Mesenchymal stem cell (in vitro differentiated cells and primary cell): ENCODE measurements around the gene ZFP1.
"Not testable (repeated sequence)": the region's sequence is repeated elsewhere in the genome, so short reads cannot be mapped to it uniquely, and the experiment has no call there.

Source experiments
- DNase-seq: peaks from one replicate; pipeline ENCODE4 v3.0.0-alpha.2; 2013
- H2AFZ ChIP-seq: one replicate; pipeline ENCODE4 v1.6.1; 2013; ENCODE audit warnings: low read depth, mild to moderate bottlenecking, control low read depth, inconsistent platforms, low read length, moderate library complexity
- H2AK5ac ChIP-seq: 2 replicates; pipeline ENCODE4 v1.6.1; 2013; ENCODE audit warnings: low read length, moderate library complexity, mild to moderate bottlenecking, inconsistent platforms; ENCODE audit not compliant: severe bottlenecking
- H2BK120ac ChIP-seq: one replicate; pipeline ENCODE4 v1.6.1; 2013; ENCODE audit warnings: low read depth, mild to moderate bottlenecking, inconsistent platforms, low read length, moderate library complexity
- H2BK12ac ChIP-seq, 2 experiments: one replicate each; pipeline ENCODE4 v1.6.1; 2013; ENCODE audit warnings: inconsistent platforms in 2 of 2, low read length in 2 of 2, mild to moderate bottlenecking in 2 of 2, moderate library complexity in 2 of 2, control low read depth in 1 of 2
- H2BK15ac ChIP-seq: one replicate; pipeline ENCODE4 v1.6.1; 2013; ENCODE audit warnings: mild to moderate bottlenecking, low read depth, inconsistent platforms; ENCODE audit not compliant: poor library complexity, severe bottlenecking
- H2BK5ac ChIP-seq: 2 replicates; pipeline ENCODE4 v1.6.1; 2013; ENCODE audit warnings: low read depth, mild to moderate bottlenecking, low read length, control low read depth, inconsistent platforms; ENCODE audit not compliant: poor library complexity, severe bottlenecking
- H3K14ac ChIP-seq, 2 experiments: one replicate each; pipeline ENCODE4 v1.6.1; 2013; ENCODE audit warnings: inconsistent platforms in 2 of 2, low read length in 2 of 2, control low read depth in 1 of 2, mild to moderate bottlenecking in 1 of 2, moderate library complexity in 1 of 2
- H3K18ac ChIP-seq, 2 experiments: one replicate each; pipeline ENCODE4 v1.6.1; 2013; ENCODE audit warnings: inconsistent platforms in 2 of 2, low read length in 2 of 2, control low read depth in 1 of 2, low read depth in 1 of 2, mild to moderate bottlenecking in 1 of 2
- H3K23ac ChIP-seq, 2 experiments: one replicate each; pipeline ENCODE4 v1.6.1; 2013; ENCODE audit warnings: inconsistent platforms in 2 of 2, low read length in 2 of 2, mild to moderate bottlenecking in 2 of 2, moderate library complexity in 2 of 2, control low read depth in 1 of 2
- H3K27ac ChIP-seq: 2 replicates; pipeline ENCODE4 v1.5.1; 2013; ENCODE audit warnings: mild to moderate bottlenecking, moderate library complexity, low read length, control low read depth, inconsistent platforms; ENCODE audit not compliant: poor library complexity, severe bottlenecking
- H3K27me3 ChIP-seq, 2 experiments: 2 replicates each; pipeline versions ENCODE4 v1.6.1 to v1.7.0; 2013; ENCODE audit warnings: low read length in 2 of 2, mild to moderate bottlenecking in 2 of 2, moderate library complexity in 2 of 2, control low read depth in 1 of 2, inconsistent platforms in 1 of 2; ENCODE audit not compliant: control insufficient read depth in 1 of 2, insufficient read depth in 1 of 2
- H3K36me3 ChIP-seq, 2 experiments: 2 replicates each; pipeline versions ENCODE4 v1.6.1 to v1.7.0; 2013; ENCODE audit warnings: low read length in 2 of 2, control low read depth in 1 of 2, inconsistent platforms in 1 of 2, low read depth in 1 of 2, mild to moderate bottlenecking in 1 of 2; ENCODE audit not compliant: insufficient read depth in 2 of 2, control insufficient read depth in 1 of 2
- H3K4ac ChIP-seq, 2 experiments: one replicate each; pipeline ENCODE4 v1.6.1; 2013; ENCODE audit warnings: inconsistent platforms in 2 of 2, low read length in 2 of 2, mild to moderate bottlenecking in 2 of 2, moderate library complexity in 2 of 2, control low read depth in 1 of 2, low read depth in 1 of 2
- H3K4me1 ChIP-seq: 2 replicates; pipeline ENCODE4 v1.6.1; 2013; ENCODE audit warnings: low read depth, low read length, control low read depth; ENCODE audit not compliant: control insufficient read depth, insufficient read depth
- H3K4me2 ChIP-seq: 2 replicates; pipeline ENCODE4 v1.6.1; 2013; ENCODE audit warnings: low read length, mild to moderate bottlenecking, inconsistent platforms; ENCODE audit not compliant: poor library complexity, severe bottlenecking
- H3K4me3 ChIP-seq, 2 experiments: 2 replicates each; pipeline versions ENCODE4 v1.5.1 to v1.7.0; 2013; ENCODE audit warnings: low read length in 2 of 2, mild to moderate bottlenecking in 2 of 2, control low read depth in 1 of 2, low read depth in 1 of 2; ENCODE audit not compliant: insufficient read depth in 1 of 2
- H3K79me1 ChIP-seq: replicated peaks from 2 replicates; pipeline ENCODE4 v1.6.1; 2013; ENCODE audit warnings: mild to moderate bottlenecking, control low read depth, low read length, inconsistent platforms; ENCODE audit not compliant: poor library complexity, severe bottlenecking
- H3K9ac ChIP-seq: 2 replicates; pipeline ENCODE4 v1.7.0; 2013; ENCODE audit warnings: mild to moderate bottlenecking, low read length, moderate library complexity
- H3K9me3 ChIP-seq: 2 replicates; pipeline ENCODE4 v1.7.0; 2013; ENCODE audit warnings: mild to moderate bottlenecking, low read length; ENCODE audit not compliant: control insufficient read depth
- H4K8ac ChIP-seq: one replicate; pipeline ENCODE4 v1.6.1; 2013; ENCODE audit warnings: inconsistent platforms, mild to moderate bottlenecking, low read length, moderate library complexity
- H4K91ac ChIP-seq: one replicate; pipeline ENCODE4 v1.6.1; 2013; ENCODE audit warnings: mild to moderate bottlenecking, low read length, inconsistent platforms
- WGBS: methylation state at CpG from one replicate; pipeline ENCODE4 v1.1.7; 2013; ENCODE audit warnings: mixed read lengths; 5-methylcytosine and 5-hydroxymethylcytosine counted together

The ZFP1 gene

DNA sequence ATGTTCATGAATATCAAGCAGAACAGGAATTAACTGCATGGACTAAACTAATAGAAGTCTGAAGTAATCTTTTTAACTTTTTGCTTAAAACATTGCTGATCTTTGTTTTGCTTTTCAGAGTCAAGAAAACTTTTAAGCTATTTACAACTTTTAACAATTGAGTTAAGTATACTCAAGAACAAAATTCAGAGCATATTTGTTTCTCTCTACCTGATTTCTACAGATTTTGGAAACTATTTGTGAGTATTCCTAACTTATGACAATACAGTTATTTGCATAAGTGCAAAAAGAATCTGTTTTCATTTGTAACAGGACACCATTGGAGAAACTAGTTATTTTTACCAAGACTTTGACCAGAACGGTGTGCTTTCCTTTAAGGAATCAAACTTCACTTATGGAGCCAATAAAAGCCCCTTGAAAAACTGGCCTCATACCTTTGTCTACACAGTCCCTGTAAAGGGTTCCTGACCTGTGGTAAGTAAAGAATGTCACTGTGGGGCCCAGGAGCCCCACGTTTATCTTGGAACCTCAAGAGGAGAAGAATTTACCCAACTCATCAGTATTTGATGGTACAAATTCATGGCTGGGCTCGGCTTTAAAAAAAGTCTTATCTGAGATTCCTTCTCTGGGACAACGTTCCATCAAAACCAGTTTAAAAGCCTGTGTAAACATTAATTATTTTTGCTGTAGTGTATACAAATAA is 20.5 kb upstream of the ZFP1 start:
- Histone ChIP-seq H4K8ac (no peak overlapping the region), H2BK15ac (no peak overlapping the region), H2AFZ (no peak overlapping the region), H2BK5ac (no peak overlapping the region), H2AK5ac (no peak overlapping the region), H2BK12ac (no peak overlapping the region), H3K18ac (no peak overlapping the region), H4K91ac (no peak overlapping the region), H3K4me3 (no peak overlapping the region), H3K9me3 (peaks cover 10% of the 10 kb centered on the region), H2BK120ac (no peak overlapping the region), H3K27ac (no peak overlapping the region), H3K27me3 (peaks cover 5 to 14% of the 10 kb centered on the region in 2 experiments), H3K4me1 (no peaks in the 10 kb centered on the region), H3K14ac (no peak overlapping the region), H3K4ac (no peak overlapping the region), H3K9ac (no peak overlapping the region), H3K36me3 (no peaks in the 10 kb centered on the region), H3K79me1 (no peaks in the 10 kb centered on the region), H3K23ac (no peak overlapping the region), H3K4me2 (no peak overlapping the region)
- WGBS, result 67% methylated on average over 2 of the region's 4 CpGs
- no peak for DNase-seq

DNA sequence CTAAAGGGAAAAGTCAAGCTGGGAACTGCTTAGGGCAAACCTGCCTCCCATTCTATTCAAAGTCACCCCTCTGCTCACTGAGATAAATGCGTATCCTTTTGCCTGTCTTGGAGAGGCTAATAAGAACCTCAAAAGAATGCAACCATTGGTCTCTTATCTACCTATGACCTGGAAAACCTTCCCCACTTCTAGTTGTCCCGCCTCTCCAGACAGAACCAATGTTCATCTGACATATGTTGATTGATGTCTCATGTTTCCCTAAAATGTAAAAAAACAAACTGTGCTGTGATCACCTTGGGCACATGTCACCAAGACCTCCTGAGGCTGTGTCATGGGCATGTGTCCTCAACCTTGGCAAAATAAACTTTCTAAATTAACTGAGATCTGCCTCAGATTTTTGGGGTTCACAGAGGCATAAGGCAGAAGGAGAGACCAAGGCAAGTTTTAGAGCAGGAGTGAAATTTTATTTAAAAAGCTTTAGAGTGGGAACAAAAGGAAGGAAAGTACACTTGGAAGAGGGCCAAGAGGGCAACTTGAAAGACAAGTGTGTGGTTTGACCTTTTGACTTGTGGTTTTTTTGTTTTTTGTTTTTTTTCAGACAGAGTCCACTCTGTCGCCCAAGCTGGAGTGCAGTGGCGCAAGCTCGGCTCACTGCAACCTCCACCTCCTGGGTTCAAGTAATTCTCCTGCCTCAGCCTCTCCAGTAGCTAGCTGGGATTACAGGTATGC is 18.7 kb upstream of the ZFP1 start:
- not testable (repeated sequence) for H3K18ac ChIP-seq, H2AK5ac ChIP-seq, H3K27ac ChIP-seq, H2BK15ac ChIP-seq, H3K4me3 ChIP-seq, H3K14ac ChIP-seq, H4K91ac ChIP-seq, H3K4me1 ChIP-seq, H3K4me2 ChIP-seq, H3K9ac ChIP-seq, H3K79me1 ChIP-seq, H2BK5ac ChIP-seq, H3K4ac ChIP-seq, H3K36me3 ChIP-seq, H2BK12ac ChIP-seq, H3K23ac ChIP-seq, H2AFZ ChIP-seq, H4K8ac ChIP-seq, H2BK120ac ChIP-seq
- Histone ChIP-seq H3K9me3 (peaks cover 10% of the 10 kb centered on the region), H3K27me3 (peaks cover 5 to 14% of the 10 kb centered on the region in 2 experiments)
- DNase-seq, result peak; percentile 51
- WGBS, result 90% methylated on average over 2 of the region's 5 CpGs

DNA sequence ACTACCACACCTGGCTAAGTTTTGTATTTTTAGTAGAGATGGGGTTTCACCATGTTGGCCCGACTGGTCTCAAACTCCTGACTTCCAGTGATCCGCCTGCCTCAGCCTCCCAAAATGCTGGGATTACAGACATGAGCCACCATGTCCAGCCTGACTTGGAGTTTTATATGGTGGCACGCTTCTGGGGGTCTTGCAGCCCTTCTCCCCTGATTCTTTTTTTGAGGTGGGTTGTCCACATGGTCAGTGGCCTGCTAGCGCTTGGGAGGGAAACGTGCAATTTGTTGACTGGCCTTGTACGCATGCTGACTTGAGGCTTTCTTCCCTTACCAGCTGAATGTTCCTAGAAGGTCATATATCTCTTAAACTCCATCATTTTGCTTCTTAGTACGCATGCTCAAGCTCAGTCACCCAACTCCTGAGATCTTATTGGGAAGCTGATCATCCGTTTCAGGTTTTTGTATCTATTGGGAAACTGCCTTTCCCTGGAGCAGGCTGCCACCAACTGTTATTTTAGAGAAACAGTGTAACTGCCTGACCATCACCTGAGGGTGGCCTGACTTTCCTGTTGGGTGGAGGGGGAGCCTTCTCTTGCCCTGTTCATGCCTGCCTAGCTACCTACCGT is 18.1 kb upstream of the ZFP1 start:
- Histone ChIP-seq H3K79me1 (no peaks in the 10 kb centered on the region), H2BK5ac (no peak overlapping the region), H3K4me2 (no peak overlapping the region), H3K18ac (no peak overlapping the region), H2BK120ac (no peak overlapping the region), H2AK5ac (no peak overlapping the region), H3K4me3 (no peak overlapping the region), H3K4me1 (no peaks in the 10 kb centered on the region), H3K14ac (no peak overlapping the region), H2AFZ (no peak overlapping the region), H4K91ac (no peak overlapping the region), H3K27me3 (peaks cover 5 to 14% of the 10 kb centered on the region in 2 experiments), H4K8ac (no peak overlapping the region), H3K9ac (no peak overlapping the region), H2BK12ac (no peak overlapping the region), H3K23ac (no peak overlapping the region), H2BK15ac (no peak overlapping the region), H3K36me3 (no peaks in the 10 kb centered on the region), H3K4ac (no peak overlapping the region), H3K9me3 (peaks cover 10% of the 10 kb centered on the region), H3K27ac (no peak overlapping the region)
- no peak for DNase-seq
- 82% methylated on average over 8 of the region's 9 CpGs for WGBS

DNA sequence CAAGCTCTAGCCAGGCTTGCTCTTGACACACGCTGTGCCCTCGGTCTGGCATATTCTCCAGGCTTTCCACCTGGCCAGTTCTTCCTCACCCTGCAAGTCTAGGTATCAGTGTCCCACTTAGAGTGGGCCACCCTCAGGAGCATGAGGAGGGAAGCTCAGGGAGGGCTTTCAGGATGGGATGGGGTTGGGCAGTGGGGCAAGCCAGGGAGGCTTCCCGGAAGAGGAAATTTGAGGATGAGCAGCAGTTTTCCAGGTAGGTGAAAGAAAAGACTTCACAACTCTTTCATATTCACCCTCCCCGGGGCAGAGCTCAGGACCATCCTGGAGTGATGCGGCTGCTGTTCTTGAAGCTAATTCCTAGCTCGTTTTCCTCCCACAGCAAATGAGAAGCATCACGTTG is 17.2 kb upstream of the ZFP1 start:
- H3K18ac ChIP-seq, result no peak overlapping the region
- H2BK12ac ChIP-seq, result no peak overlapping the region
- H3K14ac ChIP-seq, result no peak overlapping the region
- H3K27ac ChIP-seq, result no peak overlapping the region
- H2BK15ac ChIP-seq, result no peak overlapping the region
- H3K27me3 ChIP-seq, result peaks cover 5 to 14% of the 10 kb centered on the region in 2 experiments
- H3K79me1 ChIP-seq, result no peaks in the 10 kb centered on the region
- no peak overlapping the region for H3K4me2 ChIP-seq
- no peak overlapping the region for H4K8ac ChIP-seq
- no peak overlapping the region for H4K91ac ChIP-seq
- H2BK5ac ChIP-seq, result no peak overlapping the region
- H3K4me1 ChIP-seq, result no peaks in the 10 kb centered on the region
- H3K23ac ChIP-seq, result no peak overlapping the region
- H3K9ac ChIP-seq, result no peak overlapping the region
- DNase-seq, result no peak
- no peak overlapping the region for H3K4me3 ChIP-seq
- no peak overlapping the region for H3K4ac ChIP-seq
- 78% methylated on average over 7 of the region's 7 CpGs for WGBS
- no peaks in the 10 kb centered on the region for H3K36me3 ChIP-seq
- no peak overlapping the region for H2AFZ ChIP-seq
- H2AK5ac ChIP-seq, result no peak overlapping the region
- H2BK120ac ChIP-seq, result no peak overlapping the region
- H3K9me3 ChIP-seq, result peaks cover 10% of the 10 kb centered on the region
